A673 (cell line): ENCODE measurements around the gene RSAD2. TPM values are rescaled to one million over a fixed set of nuclear protein-coding genes. Genes with fewer than 3 reads are reported as not detected.

ENCODE experiments used
- BruUV-seq: library from RNA; stranded (reverse); fragments of 400-500 nt; replicated peaks from 2 replicates; lab custom pipeline; 2021; lab: Mats Ljungman, UMichigan
- CTCF ChIA-PET: fragments of 300-600 bp; sonication (Branson Sonifier 250); formaldehyde crosslinking; loops from one replicate; lab custom pipeline; 2022; ENCODE audit warnings: antibody characterized with exemption; lab: Charles Lee
- POLR2A ChIA-PET: fragments of 300-600 bp; sonication (Branson Sonifier 250); formaldehyde crosslinking; loops from one replicate; lab custom pipeline; 2022; ENCODE audit warnings: antibody characterized with exemption; ENCODE audit not compliant: low non-redundant PET; lab: Charles Lee
- DNase-seq: peaks from one replicate; pipeline ENCODE4 v3.0.0-alpha.2; 2015; ENCODE audit warnings: low spot score
- H3K27ac ChIP-seq: fragments of 200-600 bp; sonication (generic); 2 replicates; pipeline ENCODE4 v1.5.1; 2016; ENCODE audit warnings: mixed run types, low read depth, mild to moderate bottlenecking, mixed read lengths, antibody characterized with exemption, low read length; ENCODE audit not compliant: poor library complexity, severe bottlenecking
- H3K27me3 ChIP-seq: fragments of 200-600 bp; sonication (generic); replicated peaks from 2 replicates; pipeline ENCODE4 v1.6.1; 2017; ENCODE audit warnings: mixed run types, low read depth, mild to moderate bottlenecking, mixed read lengths, antibody characterized with exemption, low read length; ENCODE audit not compliant: insufficient read depth, poor library complexity
- H3K36me3 ChIP-seq: fragments of 200-600 bp; sonication (generic); 2 replicates; pipeline ENCODE4 v1.6.1; 2016; ENCODE audit warnings: mixed run types, mild to moderate bottlenecking, mixed read lengths, antibody characterized with exemption, low read length; ENCODE audit not compliant: insufficient read depth, poor library complexity, severe bottlenecking
- H3K4me1 ChIP-seq: fragments of 200-600 bp; sonication (generic); 2 replicates; pipeline ENCODE4 v1.6.1; 2017; ENCODE audit warnings: mixed run types, mild to moderate bottlenecking, mixed read lengths, antibody characterized with exemption, low read length; ENCODE audit not compliant: insufficient read depth, poor library complexity, severe bottlenecking
- H3K4me3 ChIP-seq: fragments of 200-600 bp; sonication (generic); 2 replicates; pipeline ENCODE4 v1.5.1; 2016; ENCODE audit warnings: low read depth, mixed run types, mild to moderate bottlenecking, mixed read lengths, low read length; ENCODE audit not compliant: poor library complexity, severe bottlenecking
- H3K9me3 ChIP-seq: fragments of 200-600 bp; sonication (generic); 2 replicates; pipeline ENCODE4 v1.6.1; 2016; ENCODE audit warnings: mixed run types, low read depth, mild to moderate bottlenecking, mixed read lengths, antibody characterized with exemption, low read length; ENCODE audit not compliant: poor library complexity, severe bottlenecking
- CTCF ChIP-seq: fragments of 300-800, 200-600 bp; sonication (generic); conservative IDR thresholded peaks from 2 replicates; pipeline ENCODE4 v1.5.1; 2017; ENCODE audit warnings: low read depth, mild to moderate bottlenecking, antibody characterized with exemption, low read length, moderate library complexity, mixed read lengths
- EZH2 ChIP-seq: fragments of 200-600 bp; sonication (generic); IDR thresholded peaks from 2 replicates; pipeline ENCODE4 v1.6.1; 2017; ENCODE audit warnings: borderline replicate concordance, low read depth, mild to moderate bottlenecking, mixed read lengths, antibody characterized with exemption, low read length; ENCODE audit not compliant: poor library complexity, severe bottlenecking
- intact Hi-C: fragments of 100-400 bp; cut with micrococcal nuclease; formaldehyde crosslinking; loops from one replicate; pipeline ENCODE4 v1.10.0; 2022; ENCODE audit not compliant: unreplicated experiment
- total RNA-seq: library from RNA; stranded (reverse); gene quantifications from 2 replicates; pipeline ENCODE4 v1.2.3, GENCODE V29; 2021

The RSAD2 gene
- total RNA-seq, 1 experiment from 2014 or later, result 2.2 TPM

- Histone ChIP-seq H3K36me3 (no peaks in the 10 kb centered on the region), H3K27ac (no peak overlapping the region), H3K4me1 (no peaks in the 10 kb centered on the region), H3K9me3 (no peaks in the 10 kb centered on the region), H3K4me3 (no peak overlapping the region), H3K27me3 (no peaks in the 10 kb centered on the region)
- ChIA-PET CTCF (no interaction called here), POLR2A (no interaction called here)
- DNase-seq, result no peak
- no peak for TF ChIP-seq CTCF
- no peak for TF ChIP-seq EZH2
- intact Hi-C loops, result no loop called here
- BruUV-seq, result no TSS peak
These were observed 69.1 kb downstream of the RSAD2 start for GRCh38 chr2:6946722-6947121.

Other genes starting within 250 kb of the RSAD2 start
- 3.3 and 4.6 TPM in 2 replicates for gene CMPK2, start 11.9 kb upstream of the RSAD2 start, total RNA-seq
- 13.6 and 19.6 TPM in 2 replicates for gene RNF144A, start 39.6 kb downstream of the RSAD2 start, total RNA-seq